ENCODE measurements around the gene EIF6. TPM values are rescaled to one million over a fixed set of nuclear protein-coding genes. Genes with fewer than 3 reads are reported as not detected.
A peak's percentile ranks its signal among the peaks of the same experiment; 100 is the strongest.

The EIF6 gene
- total RNA-seq, 1 donor from 2014 or later: 98.0 TPM

- intact Hi-C loops (cut with DNase I): no loop called here
- no peak for TF ChIP-seq CTCF (IDR thresholded peaks at IDR 0.05)
- H3K4me3 ChIP-seq: peak overlapping the region in 1 of 2 donors; percentile 4
- no peaks in the 10 kb centered on the region for H3K27me3 ChIP-seq
- peaks cover 0 to 8% of the 10 kb centered on the region in 2 donors for H3K36me3 ChIP-seq
- no peaks in the 10 kb centered on the region for H3K9me3 ChIP-seq
- H3K27ac ChIP-seq: peak overlapping the region; percentile 76 to 85
- peaks cover 19 to 29% of the 10 kb centered on the region in 2 donors for H3K4me1 ChIP-seq
- peak; percentile 30 to 84 for DNase-seq (ENCODE audit: low spot score in 2 of 2)
Measured at GRCh38 chr20:35307666-35308653, 23.4 kb upstream of the EIF6 start.

GRCh38 chr20:35306931-35307517, 22.5 kb upstream of the EIF6 start:
- Histone ChIP-seq H3K36me3 (peaks cover 0 to 4% of the 10 kb centered on the region in 2 donors), H3K27ac (peak overlapping the region; percentile 76 to 85), H3K4me3 (no peak overlapping the region), H3K4me1 (peaks cover 19 to 29% of the 10 kb centered on the region in 2 donors), H3K27me3 (no peaks in the 10 kb centered on the region), H3K9me3 (no peaks in the 10 kb centered on the region)
- peak; percentile 26 to 50 (median 31) for TF ChIP-seq CTCF (IDR thresholded peaks at IDR 0.05)
- peak in 1 of 2 donors; percentile 71 for DNase-seq (ENCODE audit: low spot score in 2 of 2)
- intact Hi-C loops (cut with DNase I): no loop called here

GRCh38 chr20:35305682-35306556, 21.3 kb upstream of the EIF6 start:
- Histone ChIP-seq H3K27me3 (no peaks in the 10 kb centered on the region), H3K36me3 (peaks cover 0 to 4% of the 10 kb centered on the region in 2 donors), H3K9me3 (no peaks in the 10 kb centered on the region), H3K4me3 (no peak overlapping the region), H3K4me1 (peaks cover 19 to 29% of the 10 kb centered on the region in 2 donors), H3K27ac (peak overlapping the region; percentile 76 to 85)
- intact Hi-C loops (cut with DNase I): loop anchor here (2.0 kb wide), 2 partner anchors 91 to 133 kb away; partner anchors contain the start of gene GDF5
- no peak for TF ChIP-seq CTCF (IDR thresholded peaks at IDR 0.05)
- DNase-seq (ENCODE audit: low spot score in 2 of 2): peak; percentile 32 to 84

GRCh38 chr20:35304956-35305355, 20.4 kb upstream of the EIF6 start:
- no peaks in the 10 kb centered on the region for H3K27me3 ChIP-seq
- H3K4me1 ChIP-seq: peaks cover 19 to 29% of the 10 kb centered on the region in 2 donors
- H3K36me3 ChIP-seq: peaks cover 0 to 4% of the 10 kb centered on the region in 2 donors
- intact Hi-C loops (cut with DNase I): loop anchor here (1.0 to 2.0 kb wide), 3 partner anchors 92 to 142 kb away; partner anchors contain the start of gene GDF5
- DNase-seq (ENCODE audit: low spot score in 2 of 2): no peak
- TF ChIP-seq CTCF (IDR thresholded peaks at IDR 0.05): no peak
- H3K27ac ChIP-seq: peak overlapping the region; percentile 4 to 35
- no peak overlapping the region for H3K4me3 ChIP-seq
- H3K9me3 ChIP-seq: no peaks in the 10 kb centered on the region
